Activated T-cell treated with anti-CD3 and anti-CD28 coated beads, Interleukin-2, amount 50 U/mL, for 48 hours (primary cell): ENCODE measurements around the gene RNF130.
A peak's percentile ranks its signal among the peaks of the same experiment; 100 is the strongest.
"Not testable (repeated sequence)": the region's sequence is repeated elsewhere in the genome, so short reads cannot be mapped to it uniquely, and the experiment has no call there.

Source experiments
- DNase-seq, 2 experiments: peaks; one replicate each; pipeline ENCODE4 v3.0.0-alpha.2; 2020

RNF130 gene

DNA sequence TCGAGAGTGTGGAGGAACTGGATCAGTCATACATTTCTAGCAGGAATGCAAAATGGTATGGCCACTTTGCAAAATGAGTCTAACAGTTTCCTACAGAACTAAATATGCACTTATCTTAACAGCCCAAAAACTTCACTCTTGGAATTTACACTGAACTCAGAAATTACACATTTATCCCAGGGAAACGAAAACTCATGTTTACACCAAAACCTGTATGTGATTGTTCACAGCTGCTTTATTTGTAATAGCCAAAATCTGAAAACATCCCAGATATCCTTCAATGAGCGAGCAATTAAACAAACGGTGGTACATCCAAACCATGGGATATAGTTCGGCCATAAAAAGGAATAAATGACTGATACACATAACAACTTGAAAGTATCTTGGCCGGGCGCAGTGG, 62.0 kb downstream of the RNF130 start:
- no peak for DNase-seq

DNA sequence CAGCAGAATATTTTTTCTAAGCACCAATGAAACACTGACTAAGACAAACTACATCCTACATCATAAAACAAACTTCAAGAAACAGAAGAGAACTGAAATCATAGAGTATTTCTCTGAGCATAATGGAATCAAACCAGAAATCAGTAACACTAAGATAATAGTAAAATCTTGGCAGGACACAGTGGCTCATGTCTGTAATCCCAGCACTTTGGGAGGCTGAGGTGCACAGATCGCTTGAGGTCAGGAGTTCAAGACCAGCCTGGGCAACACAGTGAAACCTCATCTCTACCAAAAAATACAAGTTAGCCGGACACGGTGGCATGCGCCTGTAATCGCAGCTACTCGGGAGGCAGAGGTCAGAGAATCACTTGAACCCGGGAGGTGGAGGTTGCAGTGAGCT, 63.1 kb downstream of the RNF130 start:
- no peak for DNase-seq

DNA sequence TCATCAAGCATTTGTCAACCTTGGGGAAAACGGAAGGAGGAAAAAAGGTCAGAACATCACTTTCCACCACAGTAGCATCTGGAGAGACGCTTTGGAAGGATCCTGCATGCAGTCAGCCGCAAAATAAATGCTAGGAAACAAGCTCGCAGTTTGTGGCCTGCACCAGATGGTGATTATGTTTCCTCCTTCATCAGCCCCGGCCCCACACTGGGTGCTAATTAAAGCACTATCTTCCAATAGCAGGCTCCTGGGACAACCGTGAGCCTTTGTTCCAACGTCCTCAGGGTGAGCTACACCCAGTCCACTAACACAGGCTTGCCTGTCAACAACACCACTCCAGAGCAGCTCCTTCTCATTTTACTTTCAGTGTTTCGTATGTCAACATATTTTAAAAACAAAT, 64.0 kb downstream of the RNF130 start:
- DNase-seq: no peak

DNA sequence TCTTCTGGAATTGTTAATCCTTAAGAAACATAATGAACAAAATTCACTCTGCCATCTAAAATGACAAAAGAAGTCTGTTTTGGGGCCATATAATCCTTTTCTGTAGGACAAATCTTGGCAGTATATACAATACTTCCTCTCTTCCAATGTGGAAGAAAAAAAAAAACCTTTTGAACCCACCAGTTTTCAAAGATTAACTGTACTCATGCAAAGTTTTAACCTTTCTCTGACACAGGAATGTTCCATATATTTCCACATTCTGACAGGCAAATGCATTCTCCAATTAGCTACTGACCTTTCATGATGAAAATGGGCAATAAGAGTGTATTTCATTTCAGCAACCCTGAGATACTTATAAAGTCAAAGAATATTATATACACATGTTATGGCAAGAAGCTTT, 65.4 kb downstream of the RNF130 start:
- no peak for DNase-seq

DNA sequence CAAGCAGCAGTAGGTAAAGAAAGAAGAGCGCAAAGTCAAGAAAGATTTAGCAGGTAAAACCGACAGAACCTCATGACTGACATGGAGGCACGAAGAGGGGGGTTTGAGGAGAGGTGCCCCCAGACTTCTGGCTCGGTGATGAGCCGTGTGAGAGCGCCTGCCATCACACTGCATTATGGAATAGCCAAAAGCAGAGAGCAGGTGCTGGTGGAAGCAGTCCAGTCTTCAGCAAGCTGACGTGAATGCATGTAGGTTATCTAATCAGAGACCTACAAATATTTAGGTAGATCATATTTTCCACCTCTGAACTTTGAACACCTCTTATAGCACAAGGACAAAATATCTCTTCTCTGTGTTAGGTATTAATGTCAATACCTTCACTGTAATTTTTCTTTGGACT, 68.4 kb downstream of the RNF130 start:
- no peak for DNase-seq

DNA sequence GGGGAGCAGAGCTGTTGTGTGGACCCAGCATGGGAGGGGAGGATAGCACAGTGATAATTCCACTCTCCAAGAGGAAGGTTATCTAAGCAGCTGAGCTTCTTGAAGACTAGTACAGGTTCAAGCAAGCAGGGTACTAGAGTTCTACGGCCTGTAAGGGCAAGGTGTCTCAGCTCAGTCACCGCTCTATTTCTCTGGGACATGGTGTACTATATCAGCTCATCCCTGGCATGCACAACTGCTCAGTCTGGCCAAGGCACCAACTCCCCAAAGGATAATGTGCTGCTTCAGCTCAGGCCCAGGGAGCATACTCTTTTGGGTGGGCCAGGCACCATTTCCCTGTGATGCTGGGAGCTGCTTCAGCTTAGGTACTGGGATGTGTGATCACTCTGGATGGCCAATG, 69.8 kb downstream of the RNF130 start:
- no peak for DNase-seq

DNA sequence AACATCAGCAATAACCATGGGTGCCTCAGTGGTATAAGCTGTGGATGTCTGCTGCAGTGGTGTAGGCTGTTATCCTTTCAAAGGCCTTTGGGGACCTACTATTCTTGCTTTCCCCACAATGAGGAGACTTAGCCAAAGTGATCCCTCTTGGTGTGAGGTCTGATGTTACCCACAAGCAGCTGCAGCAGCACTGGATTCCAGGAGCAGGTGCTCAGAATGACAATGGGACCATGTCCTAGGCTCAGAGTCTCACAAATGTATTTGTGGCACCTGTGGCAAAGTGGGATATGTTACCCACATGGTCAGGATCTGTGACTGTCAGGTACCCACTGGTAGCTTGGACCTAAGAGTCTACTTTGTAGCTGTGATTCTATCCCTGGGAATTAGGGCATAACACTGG, 70.4 kb downstream of the RNF130 start:
- no peak for DNase-seq

DNA sequence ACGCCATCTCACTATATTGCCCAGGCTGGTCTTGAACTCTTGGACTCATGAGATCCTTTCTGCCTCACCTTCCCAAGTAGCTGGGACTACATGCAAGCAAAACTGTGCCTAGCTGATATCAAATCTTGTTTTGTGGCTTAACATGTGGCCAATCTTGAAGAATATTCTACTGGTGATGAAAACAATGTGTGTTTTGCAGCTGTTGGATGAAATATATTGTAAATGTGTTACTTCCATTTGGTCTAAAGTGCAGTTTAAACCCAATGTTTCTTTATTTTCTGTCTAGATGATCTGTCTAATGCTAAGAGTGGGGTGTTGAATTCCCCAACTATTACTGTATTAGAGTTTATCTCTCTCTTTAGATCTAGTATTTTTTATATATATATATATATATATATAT, 73.1 kb downstream of the RNF130 start:
- no peak for DNase-seq

DNA sequence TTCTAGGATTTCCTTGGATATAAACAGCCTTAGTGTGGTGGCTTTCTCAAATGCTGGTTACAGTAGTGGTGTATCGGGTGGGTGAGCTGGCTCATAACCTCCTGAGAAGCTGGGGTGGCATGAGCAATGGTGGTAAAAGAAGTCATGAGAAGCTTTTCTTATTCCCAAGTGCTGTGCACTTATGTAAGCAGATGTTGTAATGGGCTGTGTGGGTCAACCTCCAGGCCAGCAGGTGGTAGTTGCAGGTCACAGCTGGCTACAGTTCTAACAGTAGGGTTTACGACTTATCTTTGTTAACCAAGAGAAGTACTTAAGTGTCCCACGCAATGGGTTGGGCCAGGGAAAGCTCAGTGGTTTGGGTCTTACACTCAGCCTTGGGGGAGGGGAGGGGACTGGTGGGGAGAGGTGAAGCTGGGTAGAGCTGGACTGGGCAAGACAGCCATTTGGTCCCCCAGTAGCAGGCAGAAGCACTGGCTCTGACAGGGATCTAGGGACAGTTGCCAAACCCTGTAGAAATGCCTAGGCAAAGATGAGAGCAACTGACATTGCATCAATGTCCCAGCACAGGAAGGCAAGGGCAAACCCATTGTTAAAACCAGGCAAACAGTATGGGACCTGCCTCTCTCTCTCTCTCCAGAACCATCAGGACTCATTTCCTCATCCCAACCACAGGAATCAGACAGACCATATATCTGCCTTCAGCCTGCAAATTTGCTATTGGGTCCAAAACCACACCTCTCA, 76.8 kb downstream of the RNF130 start:
- DNase-seq: no peak

DNA sequence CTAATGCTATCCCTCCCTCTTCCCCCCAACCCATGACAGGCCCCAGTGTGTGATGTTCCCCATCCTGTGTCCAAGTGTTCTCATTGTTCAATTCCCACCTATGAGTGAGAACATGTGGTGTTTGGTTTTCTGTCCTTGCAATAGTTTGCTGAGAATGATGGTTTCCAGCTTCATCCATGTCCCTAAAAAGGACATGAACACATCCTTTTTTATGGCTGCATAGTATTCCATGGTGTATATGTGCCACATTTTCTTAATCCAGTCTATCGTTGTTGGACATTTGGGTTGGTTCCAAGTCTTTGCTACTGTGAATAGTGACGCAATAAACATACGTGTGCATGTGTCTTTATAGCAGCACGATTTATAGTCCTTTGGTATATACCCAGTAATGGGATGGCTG, 78.7 kb downstream of the RNF130 start:
- DNase-seq: not testable (repeated sequence)

DNA sequence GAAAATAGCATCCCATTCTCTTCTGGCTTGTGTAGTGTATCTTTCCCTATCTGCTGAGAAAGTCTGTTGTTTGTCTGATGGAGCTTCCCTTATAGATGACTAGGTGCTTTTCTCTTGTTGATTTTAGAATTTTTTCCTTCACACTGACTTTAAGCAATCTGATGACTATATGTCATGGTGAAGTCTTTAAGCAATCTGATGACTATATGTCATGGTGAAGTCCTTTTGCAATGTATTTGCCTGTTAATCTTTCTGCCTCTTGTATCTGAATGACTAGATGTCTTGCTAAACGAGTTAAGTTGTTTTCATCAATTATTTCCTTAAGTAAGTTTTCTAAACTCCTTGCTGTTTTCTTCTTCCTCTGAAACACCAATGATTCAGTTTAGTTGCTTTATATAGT, 80.5 kb downstream of the RNF130 start:
- DNase-seq: no peak

DNA sequence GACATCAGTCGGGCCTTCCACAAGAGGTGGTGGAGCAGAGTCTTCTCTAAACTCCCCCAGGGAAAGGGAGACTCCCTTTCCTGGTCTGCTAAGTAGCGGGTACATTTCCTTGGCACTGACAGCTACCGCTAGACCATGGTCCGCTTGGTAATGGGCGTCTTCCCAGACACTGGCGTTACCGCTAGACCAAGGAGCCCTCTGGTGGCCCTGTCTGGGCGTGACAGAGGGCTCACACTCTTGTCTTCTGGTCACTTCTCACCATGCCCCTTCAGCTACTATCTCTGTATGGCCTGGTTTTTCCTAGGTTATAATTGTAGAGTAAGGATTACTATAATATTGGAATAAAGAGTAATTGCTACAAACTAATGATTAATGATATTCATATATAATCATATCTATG, 81.0 kb downstream of the RNF130 start:
- DNase-seq: not testable (repeated sequence)

DNA sequence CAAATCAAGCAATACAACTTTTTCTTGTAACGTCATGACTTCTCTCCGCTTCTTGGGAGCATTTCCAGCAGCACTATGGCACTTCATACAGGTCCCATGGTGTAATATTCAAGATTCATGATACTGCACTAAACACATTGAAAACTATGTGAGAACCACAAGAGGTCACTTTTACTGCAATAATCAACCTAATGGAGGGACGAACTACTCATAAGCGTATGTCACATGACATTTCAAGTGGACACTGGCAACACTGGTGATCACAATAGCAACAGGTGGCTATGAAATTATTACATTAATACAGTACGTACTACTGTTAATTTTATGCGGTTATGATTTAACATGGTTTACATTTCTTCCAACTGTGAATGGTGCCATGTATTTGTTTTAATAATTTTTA, 85.2 kb downstream of the RNF130 start:
- DNase-seq: no peak

DNA sequence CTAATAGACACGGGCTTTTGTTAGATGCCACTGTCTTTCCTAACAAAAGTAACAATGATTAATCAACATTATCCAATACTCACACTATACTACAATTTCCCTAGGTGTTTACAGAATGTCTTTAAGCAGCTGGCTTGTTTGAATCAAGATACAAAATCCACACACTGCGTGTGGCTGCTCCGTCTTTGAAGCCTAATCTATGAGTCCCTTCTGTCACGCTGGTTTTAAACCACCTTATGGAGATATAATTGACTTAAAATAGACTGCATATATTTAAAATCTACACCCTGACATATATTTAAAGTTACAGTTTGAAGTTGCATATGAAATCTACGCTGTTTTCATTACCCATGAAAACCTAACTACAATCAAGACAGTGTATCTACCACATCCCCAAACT, 89.9 kb downstream of the RNF130 start:
- DNase-seq: no peak

DNA sequence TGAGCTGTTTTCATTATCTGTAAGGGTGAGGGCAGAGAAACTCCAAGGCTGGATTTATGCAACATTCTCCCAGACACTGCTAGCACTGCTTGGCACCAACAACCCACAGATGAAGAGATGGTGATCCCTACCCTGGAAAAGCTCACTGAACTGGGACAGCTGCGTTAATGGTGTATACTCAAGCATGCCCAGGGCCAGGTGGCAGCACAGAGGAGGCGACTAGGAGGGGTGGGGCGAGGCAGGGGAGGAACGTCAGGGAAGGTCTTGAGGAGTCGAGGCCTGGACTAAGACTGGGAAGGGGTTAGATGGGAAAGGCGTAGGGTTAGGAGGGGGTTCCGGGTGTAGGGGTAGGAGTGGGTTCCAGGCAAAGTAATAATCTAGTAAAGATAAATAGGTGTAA, 90.8 kb downstream of the RNF130 start:
- DNase-seq: no peak

DNA sequence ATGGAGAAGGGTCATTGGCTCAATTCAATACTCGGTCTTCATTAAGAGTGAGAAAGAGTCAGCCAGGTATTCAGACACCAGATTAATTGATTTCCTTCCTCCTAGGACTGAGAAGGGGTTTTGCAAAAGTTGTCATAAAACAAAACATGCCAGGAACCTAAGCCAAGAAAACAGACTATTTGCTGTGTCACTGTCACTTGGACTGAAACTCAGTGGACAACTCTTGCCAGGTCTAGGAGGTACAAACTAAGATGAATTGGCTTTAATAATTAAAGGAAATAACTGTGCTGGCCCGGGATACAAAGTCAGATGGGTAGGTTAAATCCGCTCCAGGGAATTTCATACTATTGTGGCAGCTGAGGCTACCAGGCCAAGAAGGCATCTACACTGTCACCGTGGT, 92.8 kb downstream of the RNF130 start:
- DNase-seq: no peak

DNA sequence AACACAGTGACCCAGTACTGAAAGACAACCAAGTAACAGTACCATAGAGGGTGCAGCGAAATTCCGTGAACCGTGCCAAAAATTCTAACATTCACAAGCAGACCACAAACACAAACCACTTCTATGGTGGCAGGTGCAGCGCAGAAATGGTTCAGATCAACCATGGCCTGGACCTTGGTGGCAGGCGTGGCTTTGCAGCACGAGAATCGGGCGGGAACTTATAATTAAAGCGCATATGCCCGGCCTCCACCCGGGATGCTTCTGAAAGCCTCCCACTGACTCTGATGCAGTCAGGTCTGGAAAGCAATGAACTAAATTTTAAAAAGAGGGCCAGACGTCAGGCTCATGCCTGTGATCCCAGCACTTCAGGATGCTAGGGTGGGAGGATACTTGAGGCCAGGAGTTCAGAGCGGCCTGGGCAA, 95.8 kb downstream of the RNF130 start:
- no peak for DNase-seq

DNA sequence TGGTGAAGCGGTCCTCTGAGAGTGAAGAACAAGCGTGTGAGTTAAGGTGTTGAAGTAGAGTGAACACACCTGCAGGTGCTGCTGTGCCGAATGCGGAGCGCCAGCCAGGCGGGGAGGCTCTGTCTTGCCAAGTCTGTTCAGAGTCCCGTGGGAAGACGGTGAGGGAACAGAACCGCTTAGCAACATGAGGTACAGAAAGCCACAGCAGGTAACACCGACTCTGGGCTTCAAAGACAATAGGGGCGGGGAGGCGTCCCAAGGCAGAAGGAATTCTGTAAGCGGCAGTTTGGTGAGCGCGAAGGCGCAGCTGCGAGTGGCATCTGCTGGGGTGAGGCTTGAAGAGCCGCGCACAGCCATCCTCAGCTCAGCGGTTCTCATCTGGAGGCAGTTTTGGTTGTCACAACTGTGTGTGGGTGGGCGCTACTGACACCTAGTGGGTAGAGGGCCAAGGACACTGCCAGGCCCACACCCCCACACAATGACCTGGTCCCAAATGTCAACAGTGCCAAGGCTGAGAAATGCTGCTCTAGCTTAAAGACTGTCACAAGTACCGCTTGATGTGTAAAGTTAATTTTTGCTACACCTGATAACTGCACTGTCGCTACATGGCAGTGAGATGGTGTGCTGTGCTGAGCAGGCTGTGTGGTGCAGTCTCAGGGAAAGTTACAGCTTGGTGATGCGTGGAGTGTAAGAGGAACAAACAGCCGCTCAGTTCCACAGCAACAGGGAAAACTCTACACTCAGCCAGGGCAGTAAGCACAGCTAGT, 96.4 kb downstream of the RNF130 start:
- DNase-seq: peak in 1 of 2 experiments; percentile 30

DNA sequence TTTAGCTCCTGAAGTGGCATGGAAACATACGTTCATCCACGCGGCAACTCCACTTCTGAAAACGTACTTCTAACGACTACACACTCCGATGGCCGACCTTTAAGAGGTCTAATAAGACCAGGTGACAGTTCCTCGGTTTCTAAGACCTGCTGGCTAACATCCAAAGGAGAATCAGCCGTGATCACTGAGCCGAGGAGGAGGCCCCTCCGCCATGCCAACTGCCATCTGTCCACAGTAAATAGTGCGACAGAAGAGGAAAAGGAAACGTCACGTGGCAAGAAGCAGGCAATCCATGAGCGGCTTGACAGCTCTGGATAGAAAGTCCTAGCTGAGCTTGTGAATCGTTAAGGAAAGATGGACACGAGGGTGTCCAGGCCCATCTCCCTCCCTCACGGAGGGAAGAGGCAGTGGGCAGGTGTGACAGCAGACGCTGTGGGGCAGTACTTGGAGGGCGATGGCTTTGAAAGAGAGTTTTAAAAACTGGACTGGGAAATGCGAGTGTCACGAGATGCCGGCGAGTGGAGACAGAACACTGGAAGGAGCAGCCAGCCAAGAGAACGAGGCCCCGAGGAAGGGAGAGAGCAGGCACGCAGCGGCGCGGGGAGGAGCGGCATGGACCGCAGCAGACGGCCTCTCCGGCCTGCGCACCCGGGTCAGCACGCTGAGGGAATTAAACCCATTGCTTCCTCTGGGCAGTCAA, 97.2 kb downstream of the RNF130 start:
- DNase-seq: no peak

DNA sequence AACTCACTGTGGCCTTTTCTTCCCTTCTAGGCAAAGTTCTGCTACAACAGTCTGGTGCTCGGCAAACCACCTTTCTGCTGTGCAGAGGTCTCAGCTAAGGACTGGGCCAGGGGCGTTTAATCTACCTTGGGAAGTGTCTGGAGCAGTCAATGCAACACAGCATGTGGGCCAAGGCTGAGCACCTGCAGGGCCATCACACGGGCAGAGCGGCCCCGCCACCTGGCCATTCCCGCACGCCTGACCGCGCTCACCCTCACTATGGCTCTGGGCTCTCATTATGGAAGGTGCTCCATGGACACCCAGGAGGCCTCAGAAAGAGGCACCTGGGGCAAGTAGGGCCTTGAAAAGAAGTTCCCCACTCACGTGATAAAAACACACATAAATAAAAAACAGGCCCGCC, 98.2 kb downstream of the RNF130 start:
- no peak for DNase-seq

DNA sequence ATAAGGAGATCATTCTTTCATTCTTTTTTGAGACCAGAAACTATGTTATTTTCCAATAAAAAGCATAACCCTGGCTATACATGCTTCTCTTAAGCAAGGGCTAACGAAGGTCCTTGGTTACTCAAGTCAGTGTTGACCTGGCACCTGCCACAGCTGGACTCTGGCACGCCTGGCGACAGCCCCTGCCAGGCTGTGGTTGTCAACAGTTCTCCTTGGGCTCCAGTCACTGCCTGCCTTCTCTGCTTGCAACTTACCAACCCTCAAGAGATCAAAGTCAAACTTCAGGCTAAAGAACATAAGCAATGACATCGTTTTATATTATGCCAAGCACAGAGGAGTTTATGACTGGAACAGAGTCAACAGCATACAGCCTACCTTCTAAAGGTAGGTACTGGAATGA, 102.4 kb downstream of the RNF130 start:
- DNase-seq: no peak

DNA sequence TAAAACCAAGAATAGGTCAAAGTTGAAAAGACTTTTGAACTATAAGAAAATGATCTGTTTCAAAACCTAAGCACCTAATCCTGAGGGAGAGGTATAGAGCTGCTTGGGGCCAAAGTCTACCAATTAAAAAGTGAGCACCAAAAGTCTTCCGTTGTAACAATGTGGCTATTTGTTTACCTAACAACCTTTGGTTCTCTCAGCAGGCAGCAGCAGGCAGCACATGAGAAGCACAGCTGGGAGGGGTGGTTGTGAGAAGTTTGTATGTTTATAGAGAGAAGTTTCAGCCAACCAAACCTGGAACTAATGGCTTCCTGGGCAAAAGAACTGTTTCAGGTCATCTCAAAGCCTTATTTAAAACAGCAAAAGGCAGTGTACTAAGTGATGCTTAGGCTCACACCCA, 104.1 kb downstream of the RNF130 start:
- DNase-seq: no peak

DNA sequence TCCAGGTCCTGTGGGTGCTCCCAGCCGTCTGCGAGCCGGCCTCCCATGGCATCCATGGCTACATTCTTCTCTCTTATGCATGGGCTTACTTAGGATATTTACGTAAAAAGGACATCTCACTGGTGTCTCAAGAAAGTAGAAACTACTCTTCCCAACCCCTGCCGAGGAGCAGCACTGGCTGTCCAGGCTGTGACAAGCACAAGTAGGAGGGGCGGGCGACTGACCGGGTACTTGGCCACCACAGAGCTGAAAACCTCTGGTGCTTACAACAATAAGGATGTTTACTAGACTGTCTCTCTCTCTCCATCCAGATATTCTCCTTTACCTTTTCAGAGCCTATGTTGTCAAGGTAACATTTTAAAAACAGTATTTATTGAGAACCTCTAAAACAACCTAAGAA, 107.5 kb downstream of the RNF130 start:
- no peak for DNase-seq

DNA sequence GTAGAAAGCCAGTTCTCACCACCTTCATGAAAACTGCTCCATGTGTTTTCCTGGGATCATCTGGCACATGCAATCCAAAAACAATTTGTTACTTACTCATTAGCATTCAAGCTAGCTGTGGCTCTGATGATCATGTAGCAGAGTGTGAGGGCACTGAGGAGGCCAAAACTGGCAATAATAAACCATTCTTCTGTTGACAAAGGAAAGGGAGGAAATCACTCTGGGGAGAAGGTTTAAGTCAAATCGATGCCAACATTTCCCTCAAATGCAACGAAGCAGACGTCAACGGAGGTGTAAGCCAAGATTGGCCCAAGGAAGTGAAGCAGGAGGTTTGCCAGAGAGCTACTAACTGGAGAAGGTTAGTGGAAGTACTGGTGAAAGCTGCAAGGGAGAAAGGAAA, 108.2 kb downstream of the RNF130 start:
- no peak for DNase-seq
